K562 (cell line): ENCODE measurements around the gene NUP107. TPM values are rescaled to one million over a fixed set of nuclear protein-coding genes. Genes with fewer than 3 reads are reported as not detected.
A peak's percentile ranks its signal among the peaks of the same experiment; 100 is the strongest.

ENCODE experiments used
- ARID3B ChIP-seq: fragments of 250-450 bp; sonication (Bioruptor Pico); IDR thresholded peaks from 2 replicates; pipeline ENCODE4 v1.4.0; 2020; ENCODE audit warnings: borderline replicate concordance
- CBFA2T2 ChIP-seq: fragments of 450-650 bp; conservative IDR thresholded peaks from 2 replicates; pipeline ENCODE4 v1.6.1; 2017; ENCODE audit warnings: mild to moderate bottlenecking
- ESRRA ChIP-seq: fragments of 450-650 bp; IDR thresholded peaks from 2 replicates; pipeline ENCODE4 v1.6.1; 2014; ENCODE audit warnings: low read depth, mild to moderate bottlenecking, moderate library complexity, borderline replicate concordance
- GABPB2 ChIP-seq: fragments of 250-450 bp; sonication (Bioruptor Pico); conservative IDR thresholded peaks from 2 replicates; pipeline ENCODE4 v1.5.1; 2021; ENCODE audit warnings: mild to moderate bottlenecking
- GTF2B ChIP-seq: IDR thresholded peaks from 2 replicates; pipeline ENCODE4 v1.6.1; 2011; ENCODE audit not compliant: insufficient read length; ENCODE audit errors: extremely low read depth
- HES1 ChIP-seq: fragments of 450-650 bp; IDR thresholded peaks from 2 replicates; pipeline ENCODE4 v1.6.1; 2016; ENCODE audit warnings: low read depth, mild to moderate bottlenecking, moderate library complexity
- HMG20A ChIP-seq: fragments of 450-650 bp; formaldehyde crosslinking; conservative IDR thresholded peaks from 2 replicates; pipeline ENCODE4 v1.4.0; 2020; ENCODE audit warnings: mild to moderate bottlenecking, mixed read lengths
- KLF16 ChIP-seq: IDR thresholded peaks from 2 replicates; pipeline ENCODE4 v1.6.1; 2016; ENCODE audit warnings: antibody characterized with exemption
- NRF1 ChIP-seq, 2 experiments: fragments of 450-650 bp; IDR thresholded peaks in 1 of 2; conservative IDR thresholded peaks in 1 of 2; 2 replicates each; pipeline ENCODE4 v1.6.1; 2014; ENCODE audit warnings: mild to moderate bottlenecking in 2 of 2
- ZBTB7A ChIP-seq: IDR thresholded peaks from 2 replicates; pipeline ENCODE4 v1.6.1; 2011; ENCODE audit warnings: low read depth, mild to moderate bottlenecking, low read length, moderate library complexity, borderline replicate concordance; ENCODE audit not compliant: control insufficient read depth
- ZNF224 ChIP-seq: sonication (generic); formaldehyde crosslinking; IDR thresholded peaks from 2 replicates; pipeline ENCODE4 v1.8.0; 2022; ENCODE audit warnings: mild to moderate bottlenecking, missing genetic modification reagents
- ZNF24 ChIP-seq: fragments of 450-650 bp; IDR thresholded peaks from 2 replicates; pipeline ENCODE4 v1.6.1; 2016
- ZNF444 ChIP-seq: fragments of 250-450 bp; sonication (Bioruptor Pico); IDR thresholded peaks from 2 replicates; pipeline ENCODE4 v1.4.0; 2020; ENCODE audit warnings: mild to moderate bottlenecking, moderate library complexity
- ZNF507 ChIP-seq: conservative IDR thresholded peaks from 2 replicates; pipeline ENCODE4 v1.6.1; 2017; ENCODE audit warnings: missing genetic modification characterization, missing compliant biosample characterization
- polyA plus RNA-seq, 8 experiments: library from polyadenylated mRNA; depleted of rRNA in 4 of 8; stranded (reverse) in 5 of 8; unstranded in 3 of 8; fragments of >200 nt; fragmentation: Nextera tagmentation in 2 of 8; fragmentation: Illumina TruSeq in 1 of 8; extraction: Ambion mirVana in 2 of 8; extraction: Trizol in 1 of 8; gene quantifications; 2 replicates each; pipeline versions ENCODE4 v1.2.1 to v1.2.3, GENCODE V29; 2011 to 2014; ENCODE audit warnings: inconsistent platforms in 1 of 8, missing spikeins in 1 of 8
- total RNA-seq, 7 experiments: library from RNA; depleted of rRNA in 6 of 7; stranded (reverse); fragments of >200 nt in 6 of 7; fragmentation: Illumina TruSeq in 2 of 7; extraction: Trizol in 2 of 7; gene quantifications; 2 replicates each; pipeline versions ENCODE4 v1.2.1 to v1.2.3, GENCODE V29; 2011 to 2021; ENCODE audit warnings: low replicate concordance in 1 of 7
- TF ChIP-seq, protein P1 (sequence below): conservative IDR thresholded peaks from 2 replicates; pipeline ENCODE4 v1.6.1; 2011; ENCODE audit warnings: low read depth, mild to moderate bottlenecking, low read length; ENCODE audit not compliant: control insufficient read depth
- TF ChIP-seq, protein P2 (sequence below): IDR thresholded peaks from 2 replicates; pipeline ENCODE4 v1.6.1; 2012; ENCODE audit warnings: low read depth, low read length, improper control_type of control experiment, borderline replicate concordance
- TF ChIP-seq, protein P3 (sequence below), 2 experiments: fragments of 450-650 bp in 1 of 2; sonication (generic) in 1 of 2; formaldehyde crosslinking; conservative IDR thresholded peaks; 2 replicates each; pipeline versions ENCODE4 v1.4.0 to v1.8.1; 2020 to 2022; ENCODE audit warnings: mild to moderate bottlenecking in 1 of 2, missing genetic modification reagents in 1 of 2
- TF ChIP-seq, protein P4 (sequence below): IDR thresholded peaks from 2 replicates; pipeline ENCODE4 v1.6.1; 2014; ENCODE audit warnings: antibody characterized with exemption

NUP107 gene
- total and polyA plus RNA-seq, 9 of the 15 experiments (the other 6 are each of a cell fraction or from before 2014, with no cell fraction given) = 129 to 277 (median 199) TPM

DNA sequence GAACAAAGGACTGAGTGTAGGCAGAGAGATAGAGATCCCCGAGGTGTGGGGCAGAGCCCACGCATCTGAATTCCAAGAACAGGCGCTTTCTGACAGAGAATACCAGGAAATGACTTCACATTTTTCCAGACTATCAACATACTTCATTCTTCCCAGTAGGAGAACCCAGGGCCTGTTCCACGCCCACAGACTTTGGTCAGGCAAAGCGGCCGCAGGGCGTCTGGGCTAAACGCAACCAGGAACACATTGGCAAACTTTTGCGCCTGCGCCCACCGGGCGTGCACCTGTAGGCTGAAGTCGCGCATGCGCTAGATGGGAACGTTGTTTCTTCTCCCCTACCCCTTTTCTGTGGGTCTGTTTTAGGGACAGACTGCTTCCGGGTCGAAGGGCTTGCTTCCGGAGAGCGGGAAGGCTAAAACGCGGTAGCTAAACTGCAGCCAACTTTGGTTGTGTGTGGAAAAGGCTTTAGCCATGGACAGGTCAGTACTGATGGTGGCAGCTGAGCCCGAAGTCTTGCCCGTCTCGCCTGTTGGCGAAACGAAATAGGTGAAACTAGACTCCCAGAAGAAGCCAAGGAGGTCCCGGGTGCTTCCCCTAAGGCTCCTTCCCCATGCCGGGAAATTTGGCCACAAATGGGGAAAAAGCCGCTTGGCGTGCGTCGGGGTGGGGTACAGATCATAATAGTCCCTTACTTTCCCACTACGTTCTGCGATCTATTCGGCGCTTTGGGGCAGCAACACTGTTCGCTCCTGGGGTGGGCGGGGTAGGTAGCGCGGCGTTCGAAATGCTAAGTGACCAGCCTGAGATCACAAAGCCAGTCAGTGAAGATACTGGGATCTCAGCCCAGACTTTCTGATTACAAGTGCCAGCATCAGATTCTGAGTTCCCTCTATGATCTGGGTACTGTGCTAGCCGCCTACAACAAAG is at the start of gene NUP107 (continued):
- TF ChIP-seq ZNF24 (0 out of 2 replicates have a peak, but pooled peaks have one; percentile 54), HES1 (no peak; the same call in 1 of the 2 replicates), CBFA2T2 (peak; percentile 42; the same call in 1 of the 2 replicates), ZNF507 (tag) (no peak), ZNF444 (CRISPR knock-in tag) (no peak), GTF2B (no peak), GABPB2 (CRISPR knock-in tag) (peak; percentile 81; the same call in 1 of the 2 replicates), NRF1 (conservative IDR thresholded peaks at IDR 0.05 in 1 of 2, IDR thresholded peaks at IDR 0.05 in 1 of 2) (peak; percentile 97 to 98), ZNF224 (CRISPR knock-in tag) (no peak), ESRRA (peak; percentile 78), KLF16 (no peak), ARID3B (CRISPR knock-in tag) (no peak), HMG20A (CRISPR knock-in tag) (no peak), ZBTB7A (peak; percentile 49)
- TF ChIP-seq, protein P1, sequence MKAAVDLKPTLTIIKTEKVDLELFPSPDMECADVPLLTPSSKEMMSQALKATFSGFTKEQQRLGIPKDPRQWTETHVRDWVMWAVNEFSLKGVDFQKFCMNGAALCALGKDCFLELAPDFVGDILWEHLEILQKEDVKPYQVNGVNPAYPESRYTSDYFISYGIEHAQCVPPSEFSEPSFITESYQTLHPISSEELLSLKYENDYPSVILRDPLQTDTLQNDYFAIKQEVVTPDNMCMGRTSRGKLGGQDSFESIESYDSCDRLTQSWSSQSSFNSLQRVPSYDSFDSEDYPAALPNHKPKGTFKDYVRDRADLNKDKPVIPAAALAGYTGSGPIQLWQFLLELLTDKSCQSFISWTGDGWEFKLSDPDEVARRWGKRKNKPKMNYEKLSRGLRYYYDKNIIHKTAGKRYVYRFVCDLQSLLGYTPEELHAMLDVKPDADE = peak; percentile 39; the same call in 1 of the 2 replicates
- TF ChIP-seq, protein P2, sequence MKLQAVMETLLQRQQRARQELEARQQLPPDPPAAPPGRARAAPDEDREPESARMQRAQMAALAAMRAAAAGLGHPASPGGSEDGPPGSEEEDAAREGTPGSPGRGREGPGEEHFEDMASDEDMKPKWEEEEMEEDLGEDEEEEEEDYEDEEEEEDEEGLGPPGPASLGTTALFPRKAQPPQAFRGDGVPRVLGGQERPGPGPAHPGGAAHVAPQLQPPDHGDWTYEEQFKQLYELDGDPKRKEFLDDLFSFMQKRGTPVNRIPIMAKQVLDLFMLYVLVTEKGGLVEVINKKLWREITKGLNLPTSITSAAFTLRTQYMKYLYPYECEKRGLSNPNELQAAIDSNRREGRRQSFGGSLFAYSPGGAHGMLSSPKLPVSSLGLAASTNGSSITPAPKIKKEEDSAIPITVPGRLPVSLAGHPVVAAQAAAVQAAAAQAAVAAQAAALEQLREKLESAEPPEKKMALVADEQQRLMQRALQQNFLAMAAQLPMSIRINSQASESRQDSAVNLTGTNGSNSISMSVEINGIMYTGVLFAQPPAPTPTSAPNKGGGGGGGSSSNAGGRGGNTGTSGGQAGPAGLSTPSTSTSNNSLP = peak; percentile 78
- TF ChIP-seq, protein P3, sequence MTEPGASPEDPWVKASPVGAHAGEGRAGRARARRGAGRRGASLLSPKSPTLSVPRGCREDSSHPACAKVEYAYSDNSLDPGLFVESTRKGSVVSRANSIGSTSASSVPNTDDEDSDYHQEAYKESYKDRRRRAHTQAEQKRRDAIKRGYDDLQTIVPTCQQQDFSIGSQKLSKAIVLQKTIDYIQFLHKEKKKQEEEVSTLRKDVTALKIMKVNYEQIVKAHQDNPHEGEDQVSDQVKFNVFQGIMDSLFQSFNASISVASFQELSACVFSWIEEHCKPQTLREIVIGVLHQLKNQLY (CRISPR knock-in tag; conservative IDR thresholded peaks at IDR 0.05) = no peak
- TF ChIP-seq, protein P4, sequence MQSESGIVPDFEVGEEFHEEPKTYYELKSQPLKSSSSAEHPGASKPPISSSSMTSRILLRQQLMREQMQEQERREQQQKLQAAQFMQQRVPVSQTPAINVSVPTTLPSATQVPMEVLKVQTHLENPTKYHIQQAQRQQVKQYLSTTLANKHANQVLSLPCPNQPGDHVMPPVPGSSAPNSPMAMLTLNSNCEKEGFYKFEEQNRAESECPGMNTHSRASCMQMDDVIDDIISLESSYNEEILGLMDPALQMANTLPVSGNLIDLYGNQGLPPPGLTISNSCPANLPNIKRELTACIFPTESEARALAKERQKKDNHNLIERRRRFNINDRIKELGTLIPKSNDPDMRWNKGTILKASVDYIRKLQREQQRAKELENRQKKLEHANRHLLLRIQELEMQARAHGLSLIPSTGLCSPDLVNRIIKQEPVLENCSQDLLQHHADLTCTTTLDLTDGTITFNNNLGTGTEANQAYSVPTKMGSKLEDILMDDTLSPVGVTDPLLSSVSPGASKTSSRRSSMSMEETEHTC = no peak
